Calu3 (cell line): ENCODE data around the gene CELSR1. TPM values are rescaled to one million over a fixed set of nuclear protein-coding genes. Genes with fewer than 3 reads are reported as not detected.

Experiments
- BruUV-seq: library from RNA; stranded (reverse); fragments of 400-500 nt; replicated peaks from 2 replicates; lab custom pipeline; 2021; lab: Mats Ljungman, UMichigan
- CTCF ChIA-PET: fragments of 300-600 bp; sonication (Branson Sonifier 250); formaldehyde crosslinking; loops from one replicate; lab custom pipeline; 2022; ENCODE audit warnings: antibody characterized with exemption; lab: Charles Lee
- DNase-seq: peaks from one replicate; pipeline ENCODE4 v3.0.0; 2022
- H3K27ac Mint-ChIP-seq: one replicate; pipeline ENCODE4 v1.8.0; 2022; ENCODE audit warnings: mixed read lengths; ENCODE audit not compliant: unreplicated experiment
- H3K27me3 Mint-ChIP-seq: one replicate; pipeline ENCODE4 v1.8.0; 2022; ENCODE audit warnings: mixed read lengths; ENCODE audit not compliant: unreplicated experiment
- H3K36me3 Mint-ChIP-seq: one replicate; pipeline ENCODE4 v1.8.0; 2022; ENCODE audit warnings: mild to moderate bottlenecking, moderate library complexity, mixed read lengths; ENCODE audit not compliant: insufficient read depth, unreplicated experiment
- H3K4me1 Mint-ChIP-seq: one replicate; pipeline ENCODE4 v1.8.0; 2022; ENCODE audit warnings: mild to moderate bottlenecking, low read depth, mixed read lengths; ENCODE audit not compliant: unreplicated experiment
- H3K4me3 Mint-ChIP-seq: one replicate; pipeline ENCODE4 v1.8.0; 2022; ENCODE audit warnings: mild to moderate bottlenecking, low read depth, moderate library complexity, mixed read lengths; ENCODE audit not compliant: unreplicated experiment
- H3K9me3 Mint-ChIP-seq: one replicate; pipeline ENCODE4 v1.8.0; 2022; ENCODE audit warnings: low read depth, mixed read lengths; ENCODE audit not compliant: unreplicated experiment
- CTCF ChIP-seq: fragments of 200-600 bp; IDR thresholded peaks from one replicate; pipeline ENCODE4 v1.8.0; 2022; ENCODE audit warnings: antibody characterized with exemption; ENCODE audit not compliant: unreplicated experiment
- intact Hi-C: fragments of 100-400 bp; cut with micrococcal nuclease; formaldehyde crosslinking; loops from one replicate; pipeline ENCODE4 v1.10.0; 2022; ENCODE audit not compliant: unreplicated experiment
- total RNA-seq: library from RNA; stranded (reverse); gene quantifications from 2 replicates; pipeline ENCODE4 v1.2.3, GENCODE V29; 2022

The CELSR1 gene
- total RNA-seq, 1 experiment from 2014 or later = 45.5 TPM

- Mint-ChIP-seq H3K4me3 (no peak overlapping the region), H3K36me3 (no peaks in the 10 kb centered on the region), H3K9me3 (no peaks in the 10 kb centered on the region), H3K4me1 (no peaks in the 10 kb centered on the region), H3K27ac (no peak overlapping the region), H3K27me3 (no peaks in the 10 kb centered on the region)
- DNase-seq = no peak
- no peak for TF ChIP-seq CTCF
- BruUV-seq = no TSS peak
- intact Hi-C loops = no loop called here
- CTCF ChIA-PET = no interaction called here
Measured at GRCh38 chr22:46432164-46433068, 105.0 kb downstream of the CELSR1 start.

GRCh38 chr22:46430961-46431838 lies 106.2 kb downstream of the CELSR1 start:
- Mint-ChIP-seq H3K27me3 (no peaks in the 10 kb centered on the region), H3K4me1 (no peaks in the 10 kb centered on the region), H3K9me3 (no peaks in the 10 kb centered on the region), H3K27ac (no peak overlapping the region), H3K36me3 (no peaks in the 10 kb centered on the region), H3K4me3 (no peak overlapping the region)
- intact Hi-C loops = no loop called here
- no peak for TF ChIP-seq CTCF
- DNase-seq = no peak
- CTCF ChIA-PET = no interaction called here
- BruUV-seq = no TSS peak

- H3K4me1 Mint-ChIP-seq = no peaks in the 10 kb centered on the region
- BruUV-seq = no TSS peak
- no peak overlapping the region for H3K27ac Mint-ChIP-seq
- H3K36me3 Mint-ChIP-seq = no peaks in the 10 kb centered on the region
- intact Hi-C loops = no loop called here
- H3K9me3 Mint-ChIP-seq = no peaks in the 10 kb centered on the region
- no peak for TF ChIP-seq CTCF
- H3K27me3 Mint-ChIP-seq = no peaks in the 10 kb centered on the region
- DNase-seq = no peak
- H3K4me3 Mint-ChIP-seq = no peak overlapping the region
- CTCF ChIA-PET = interaction anchor here (0.6 kb wide), 1 partner anchor 43 kb away, joined by 3 read pairs; no protein-coding TSS in a partner anchor
Measured at GRCh38 chr22:46429325-46429853, 108.0 kb downstream of the CELSR1 start.

- no peak for DNase-seq
- CTCF ChIA-PET = interaction anchor here (0.6 kb wide), 1 partner anchor 44 kb away, joined by 3 read pairs; no protein-coding TSS in a partner anchor
- H3K4me3 Mint-ChIP-seq = no peak overlapping the region
Measured at GRCh38 chr22:46428602-46429324, 108.7 kb downstream of the CELSR1 start.

More at GRCh38 chr22:46428602-46429324, 108.7 kb downstream of the CELSR1 start:
- no TSS peak for BruUV-seq
- Mint-ChIP-seq H3K27me3 (no peaks in the 10 kb centered on the region), H3K27ac (no peak overlapping the region), H3K4me1 (no peaks in the 10 kb centered on the region), H3K9me3 (no peaks in the 10 kb centered on the region), H3K36me3 (no peaks in the 10 kb centered on the region)
- intact Hi-C loops = no loop called here
- no peak for TF ChIP-seq CTCF
